Cardiac muscle cell (in vitro differentiated cells and primary cell): Measurements from ENCODE around the gene CD209. TPM values are rescaled to one million over a fixed set of nuclear protein-coding genes. Genes with fewer than 3 reads are reported as not detected.
"Not testable (repeated sequence)": the region's sequence is repeated elsewhere in the genome, so short reads cannot be mapped to it uniquely, and the experiment has no call there.

Source experiments
- DNase-seq, 2 donors: peaks; one replicate each; pipeline versions ENCODE4 v3.0.0 to v3.0.0-alpha.2; 2010 to 2017; ENCODE audit warnings: low read depth in 1 of 2, low spot score in 1 of 2
- H3K27ac ChIP-seq: fragments of 200-600 bp; sonication (generic); 2 replicates; pipeline ENCODE4 v1.5.1; 2016
- H3K27me3 ChIP-seq: fragments of 200-600 bp; sonication (generic); 2 replicates; pipeline ENCODE4 v1.6.0; 2016; ENCODE audit warnings: control low read depth
- H3K36me3 ChIP-seq: fragments of 200-600 bp; sonication (generic); 2 replicates; pipeline ENCODE4 v1.5.1; 2016; ENCODE audit warnings: control low read depth
- H3K4me1 ChIP-seq: fragments of 200-600 bp; sonication (generic); 2 replicates; pipeline ENCODE4 v1.8.1; 2017; ENCODE audit warnings: low read depth, mild to moderate bottlenecking, mixed run types
- H3K4me3 ChIP-seq: fragments of 200-600 bp; sonication (generic); 2 replicates; pipeline ENCODE4 v1.5.1; 2016; ENCODE audit warnings: mild to moderate bottlenecking
- H3K9me3 ChIP-seq: fragments of 200-600 bp; sonication (generic); 2 replicates; pipeline ENCODE4 v1.5.1; 2017; ENCODE audit warnings: low read depth, mild to moderate bottlenecking, control low read depth
- CTCF ChIP-seq: IDR thresholded peaks from 2 replicates; pipeline ENCODE4 v1.5.1; 2012; ENCODE audit warnings: low read depth, mild to moderate bottlenecking, low read length
- polyA plus RNA-seq: library from polyadenylated mRNA; unstranded; fragments of >200 nt; fragmentation: Nextera tagmentation; extraction: Ambion mirVana; gene quantifications from 2 replicates; pipeline ENCODE4 v1.2.1, GENCODE V29; 2016
- total RNA-seq: library from RNA; depleted of rRNA; stranded (reverse); fragments of >200 nt; gene quantifications from 2 replicates; pipeline ENCODE4 v1.2.3, GENCODE V29; 2016

CD209 gene
- total and polyA plus RNA-seq, 2 experiments from 2014 or later, result not detected

- Histone ChIP-seq H3K36me3 (no peaks in the 10 kb centered on the region), H3K27me3 (no peaks in the 10 kb centered on the region), H3K9me3 (no peaks in the 10 kb centered on the region), H3K27ac (no peak overlapping the region), H3K4me3 (no peak overlapping the region), H3K4me1 (no peaks in the 10 kb centered on the region)
- TF ChIP-seq CTCF, result no peak
- DNase-seq, result no peak
Measured at GRCh38 chr19:7757358-7757757, 10.0 kb upstream of the CD209 start.

- Histone ChIP-seq H3K4me3 (no peak overlapping the region), H3K4me1 (no peaks in the 10 kb centered on the region), H3K36me3 (no peaks in the 10 kb centered on the region), H3K27me3 (no peaks in the 10 kb centered on the region), H3K27ac (no peak overlapping the region), H3K9me3 (no peaks in the 10 kb centered on the region)
- no peak for TF ChIP-seq CTCF
- no peak for DNase-seq
Measured at GRCh38 chr19:7756258-7756657, 8.9 kb upstream of the CD209 start.

GRCh38 chr19:7751157-7751783 is 3.9 kb upstream of the CD209 start:
- DNase-seq, result no peak
- no peak overlapping the region for H3K27ac ChIP-seq
- H3K9me3 ChIP-seq, result no peaks in the 10 kb centered on the region

GRCh38 chr19:7748756-7749155 is 1.4 kb upstream of the CD209 start:
- peak in 1 of 2 donors; percentile 16 for DNase-seq
- H3K27ac ChIP-seq, result no peak overlapping the region
- H3K9me3 ChIP-seq, result no peaks in the 10 kb centered on the region
- H3K4me3 ChIP-seq, result no peak overlapping the region
- H3K27me3 ChIP-seq, result no peaks in the 10 kb centered on the region
- H3K36me3 ChIP-seq, result no peaks in the 10 kb centered on the region
- no peak for TF ChIP-seq CTCF
- no peaks in the 10 kb centered on the region for H3K4me1 ChIP-seq

More at GRCh38 chr19:7751157-7751783, 3.9 kb upstream of the CD209 start:
- Histone ChIP-seq H3K4me3 (no peak overlapping the region), H3K4me1 (no peaks in the 10 kb centered on the region), H3K36me3 (no peaks in the 10 kb centered on the region), H3K27me3 (no peaks in the 10 kb centered on the region)
- no peak for TF ChIP-seq CTCF

- H3K36me3 ChIP-seq, result no peaks in the 10 kb centered on the region
- no peaks in the 10 kb centered on the region for H3K27me3 ChIP-seq
- H3K4me1 ChIP-seq, result no peaks in the 10 kb centered on the region
- H3K4me3 ChIP-seq, result no peak overlapping the region
- TF ChIP-seq CTCF, result no peak
- no peak overlapping the region for H3K27ac ChIP-seq
- no peak for DNase-seq
- H3K9me3 ChIP-seq, result no peaks in the 10 kb centered on the region
Measured at GRCh38 chr19:7748171-7748570, 837 bp upstream of the CD209 start.

- H3K27ac ChIP-seq, H3K27me3 ChIP-seq, DNase-seq, H3K4me3 ChIP-seq, H3K4me1 ChIP-seq, H3K9me3 ChIP-seq, H3K36me3 ChIP-seq: not testable (repeated sequence)
Measured at GRCh38 chr19:7746306-7746705, 1.0 kb downstream of the CD209 start.
